ENCODE results near the gene HNMT.

HNMT gene

DNA sequence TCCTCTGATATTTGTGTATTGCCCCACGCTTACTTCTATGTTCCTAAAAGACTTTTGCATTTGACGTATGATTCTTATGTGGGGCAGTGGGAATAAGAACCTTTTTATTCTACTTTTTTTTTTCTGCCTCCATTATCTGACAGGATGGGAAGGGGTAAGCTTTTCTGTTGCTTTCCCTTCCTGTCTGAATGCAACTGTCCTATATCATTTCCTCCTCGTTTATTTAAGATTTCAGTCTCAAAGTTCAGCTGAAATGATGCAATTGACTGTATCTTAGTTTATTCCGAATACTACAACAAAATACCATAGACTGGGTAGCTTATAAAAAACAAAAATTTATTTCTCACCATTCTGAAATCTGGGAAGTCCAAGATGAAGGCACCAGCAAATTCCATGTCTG, 24.1 kb upstream of the HNMT start:
- DNase-seq (ENCODE audit: insufficient read length, low spot score) (no peak), FAIRE-seq (no peak)
- TF ChIP-seq CTCF (IDR thresholded peaks at IDR 0.05; ENCODE audit: insufficient read depth, missing control alignments), result no peak

GRCh38 chr2:137942037-137942832, 22.0 kb upstream of the HNMT start:
- no peak for TF ChIP-seq CTCF (IDR thresholded peaks at IDR 0.05; ENCODE audit: insufficient read depth, missing control alignments)
- DNase-seq (ENCODE audit: insufficient read length, low spot score), result no peak
- no peak for FAIRE-seq

DNA sequence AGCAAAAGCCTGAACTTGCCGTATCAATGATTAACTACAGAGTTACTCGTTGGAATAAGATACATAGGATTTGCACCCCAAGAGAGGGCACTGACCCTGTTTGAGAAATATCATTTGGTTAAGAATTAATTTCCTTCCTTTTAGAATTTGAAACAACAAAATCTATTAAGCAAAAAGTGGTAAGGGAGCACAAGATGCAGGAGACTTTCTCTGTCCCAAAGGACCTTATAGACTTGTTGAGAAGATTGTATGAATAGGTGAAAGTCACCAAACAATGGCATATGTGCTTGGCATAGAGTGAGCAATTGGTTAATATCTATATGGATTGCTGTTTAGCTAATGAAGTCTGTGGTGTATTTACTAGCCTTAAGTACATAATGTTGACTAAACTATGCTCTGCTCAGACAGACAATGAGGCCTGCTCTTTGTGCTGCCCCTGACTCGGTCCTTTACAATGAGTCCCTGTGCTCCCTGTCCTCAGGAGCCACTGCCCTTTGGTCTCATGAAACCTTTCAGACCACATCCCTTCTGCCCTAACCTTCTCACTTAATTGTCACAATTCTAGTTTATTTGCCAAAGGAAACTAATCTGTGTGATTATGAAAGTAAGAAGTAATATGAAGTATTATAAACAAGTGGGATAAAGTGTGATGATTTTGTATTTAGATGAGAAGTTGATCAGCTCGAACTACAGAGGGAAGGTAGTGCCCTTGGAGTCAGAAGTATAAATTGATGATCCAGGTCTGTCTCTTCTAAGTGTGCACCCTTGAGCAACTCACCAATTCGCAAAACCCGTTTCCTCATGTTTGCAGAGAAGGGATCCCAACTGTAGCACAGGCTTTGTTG, 21.2 kb upstream of the HNMT start:
- TF ChIP-seq CTCF (IDR thresholded peaks at IDR 0.05; ENCODE audit: insufficient read depth, missing control alignments), result no peak
- DNase-seq (ENCODE audit: insufficient read length, low spot score) (no peak), FAIRE-seq (no peak)

DNA sequence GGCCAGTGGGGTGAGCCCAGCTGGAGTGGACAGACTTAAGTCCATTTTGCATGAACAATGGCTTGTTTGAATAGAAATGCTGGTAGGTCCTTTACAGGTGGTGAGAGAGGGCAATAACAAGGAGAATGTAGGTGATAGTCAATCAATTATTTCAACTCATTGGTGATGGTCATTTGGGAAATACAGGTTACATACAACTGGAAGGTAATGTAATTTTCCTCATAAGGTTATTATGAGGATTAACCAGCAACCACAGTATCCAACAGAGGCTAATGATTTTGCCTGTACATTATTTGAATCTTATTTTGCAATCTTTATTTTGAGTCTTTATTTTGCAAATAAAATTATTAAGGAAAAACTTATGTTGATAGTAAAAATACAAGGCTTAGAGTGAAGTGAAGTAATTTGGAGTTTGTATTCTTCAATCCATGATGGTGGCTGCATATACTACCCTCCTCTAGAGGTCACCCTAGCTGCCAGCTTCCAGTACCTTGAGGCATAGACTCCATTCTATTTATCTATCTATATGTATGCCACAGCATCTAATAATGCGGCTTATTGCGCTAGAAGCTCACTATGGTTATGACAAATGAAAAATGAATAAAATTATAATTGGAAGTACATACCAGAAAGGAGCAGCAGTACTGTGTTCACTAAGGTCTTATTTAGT, 20.5 kb upstream of the HNMT start:
- TF ChIP-seq CTCF (IDR thresholded peaks at IDR 0.05; ENCODE audit: insufficient read depth, missing control alignments), result no peak
- DNase-seq (ENCODE audit: insufficient read length, low spot score) (no peak), FAIRE-seq (no peak)

GRCh38 chr2:137944714-137945113, 19.6 kb upstream of the HNMT start:
- FAIRE-seq, result peak; percentile 35
- no peak for TF ChIP-seq CTCF (IDR thresholded peaks at IDR 0.05; ENCODE audit: insufficient read depth, missing control alignments)
- DNase-seq (ENCODE audit: insufficient read length, low spot score), result no peak

- no peak for TF ChIP-seq CTCF (IDR thresholded peaks at IDR 0.05; ENCODE audit: insufficient read depth, missing control alignments)
- no peak for FAIRE-seq
- no peak for DNase-seq (ENCODE audit: insufficient read length, low spot score)
Observed at GRCh38 chr2:137945229-137945628, 19.0 kb upstream of the HNMT start.
